H9 (cell line): ENCODE measurements around the gene TMEM39B. TPM values are rescaled to one million over a fixed set of nuclear protein-coding genes. Genes with fewer than 3 reads are reported as not detected.
A peak's percentile ranks its signal among the peaks of the same experiment; 100 is the strongest.
"Not testable (repeated sequence)": the region's sequence is repeated elsewhere in the genome, so short reads cannot be mapped to it uniquely, and the experiment has no call there.

ENCODE experiments used
- DNase-seq: peaks from one replicate; pipeline ENCODE4 v3.0.0-alpha.2; 2017
- H2AFZ ChIP-seq: one replicate; pipeline ENCODE4 v1.6.1; 2013; ENCODE audit warnings: mild to moderate bottlenecking, low read length, control low read depth, moderate library complexity
- H2AK5ac ChIP-seq: 2 replicates; pipeline ENCODE4 v1.6.1; 2013; ENCODE audit warnings: low read length, control low read depth, mixed read lengths; ENCODE audit not compliant: insufficient read length
- H2BK120ac ChIP-seq: one replicate; pipeline ENCODE4 v1.6.1; 2013; ENCODE audit warnings: low read depth, mild to moderate bottlenecking, low read length, control low read depth, inconsistent platforms; ENCODE audit not compliant: poor library complexity, severe bottlenecking
- H2BK12ac ChIP-seq: 2 replicates; pipeline ENCODE4 v1.6.1; 2013; ENCODE audit warnings: low read length, control low read depth, mixed read lengths, low read depth; ENCODE audit not compliant: insufficient read length
- H2BK15ac ChIP-seq: 2 replicates; pipeline ENCODE4 v1.6.1; 2013; ENCODE audit warnings: low read depth, low read length, control low read depth
- H2BK20ac ChIP-seq: one replicate; pipeline ENCODE4 v1.6.1; 2013; ENCODE audit warnings: low read depth, mild to moderate bottlenecking, low read length, control low read depth, inconsistent platforms; ENCODE audit not compliant: poor library complexity, severe bottlenecking
- H2BK5ac ChIP-seq: 2 replicates; pipeline ENCODE4 v1.6.1; 2013; ENCODE audit warnings: low read length, control low read depth, mixed read lengths; ENCODE audit not compliant: insufficient read length
- H3K14ac ChIP-seq: 2 replicates; pipeline ENCODE4 v1.6.1; 2013; ENCODE audit warnings: low read length, control low read depth; ENCODE audit not compliant: insufficient read depth
- H3K18ac ChIP-seq: 2 replicates; pipeline ENCODE4 v1.6.1; 2013; ENCODE audit warnings: low read depth, mild to moderate bottlenecking, mixed read lengths, low read length, control low read depth; ENCODE audit not compliant: insufficient read length
- H3K23ac ChIP-seq: 2 replicates; pipeline ENCODE4 v1.6.1; 2013; ENCODE audit warnings: low read length, control low read depth, mixed read lengths, low read depth; ENCODE audit not compliant: insufficient read length
- H3K23me2 ChIP-seq: 2 replicates; pipeline ENCODE4 v1.6.1; 2013; ENCODE audit warnings: low read depth, mild to moderate bottlenecking, mixed read lengths, low read length, control low read depth; ENCODE audit not compliant: insufficient read length, poor library complexity, severe bottlenecking
- H3K27ac ChIP-seq: 2 replicates; pipeline ENCODE4 v1.5.1; 2013; ENCODE audit warnings: low read length, control low read depth, mixed read lengths, low read depth; ENCODE audit not compliant: insufficient read length
- H3K27me3 ChIP-seq: 2 replicates; pipeline ENCODE4 v1.6.1; 2013; ENCODE audit warnings: low read length, control low read depth, inconsistent platforms; ENCODE audit not compliant: insufficient read depth
- H3K4ac ChIP-seq: 2 replicates; pipeline ENCODE4 v1.6.1; 2013; ENCODE audit warnings: low read depth, mild to moderate bottlenecking, control low read depth, inconsistent platforms, low read length, moderate library complexity
- H3K4me1 ChIP-seq: 2 replicates; pipeline ENCODE4 v1.6.1; 2013; ENCODE audit warnings: low read length, control low read depth, inconsistent platforms; ENCODE audit not compliant: insufficient read depth
- H3K4me2 ChIP-seq: 2 replicates; pipeline ENCODE4 v1.6.1; 2013; ENCODE audit warnings: low read length, control low read depth, mixed read lengths; ENCODE audit not compliant: insufficient read length, insufficient read depth
- H3K56ac ChIP-seq: 2 replicates; pipeline ENCODE4 v1.6.1; 2013; ENCODE audit warnings: low read depth, mild to moderate bottlenecking, mixed read lengths, low read length, control low read depth; ENCODE audit not compliant: insufficient read length
- H3K79me1 ChIP-seq: 2 replicates; pipeline ENCODE4 v1.6.1; 2013; ENCODE audit warnings: low read depth, mild to moderate bottlenecking, moderate library complexity, low read length, control low read depth, inconsistent platforms; ENCODE audit not compliant: insufficient read depth, poor library complexity, severe bottlenecking
- H3K79me2 ChIP-seq: 2 replicates; pipeline ENCODE4 v1.6.1; 2013; ENCODE audit warnings: low read length, control low read depth, inconsistent platforms; ENCODE audit not compliant: insufficient read depth
- H3K9ac ChIP-seq: 2 replicates; pipeline ENCODE4 v1.6.1; 2013; ENCODE audit warnings: low read length, control low read depth, mixed read lengths; ENCODE audit not compliant: insufficient read length; ENCODE audit errors: extremely low read depth
- H3K9me3 ChIP-seq: one replicate; pipeline ENCODE4 v1.6.1; 2013; ENCODE audit warnings: low read depth, low read length, inconsistent platforms; ENCODE audit not compliant: control insufficient read depth
- H3T11ph ChIP-seq: one replicate; pipeline ENCODE4 v1.6.1; 2013; ENCODE audit warnings: mild to moderate bottlenecking, low read length, control low read depth, inconsistent platforms
- H4K20me1 ChIP-seq: one replicate; pipeline ENCODE4 v1.6.1; 2013; ENCODE audit not compliant: control insufficient read depth, insufficient read length, insufficient read depth
- H4K5ac ChIP-seq: 2 replicates; pipeline ENCODE4 v1.6.1; 2013; ENCODE audit warnings: low read depth, mild to moderate bottlenecking, mixed read lengths, low read length, control low read depth; ENCODE audit not compliant: insufficient read length
- H4K8ac ChIP-seq: replicated peaks from 2 replicates; pipeline ENCODE4 v1.6.1; 2013; ENCODE audit warnings: low read length, control low read depth, mixed read lengths, low read depth; ENCODE audit not compliant: insufficient read length
- H4K91ac ChIP-seq: 2 replicates; pipeline ENCODE4 v1.6.1; 2013; ENCODE audit warnings: low read depth, mild to moderate bottlenecking, moderate library complexity, mixed read lengths, low read length, control low read depth; ENCODE audit not compliant: insufficient read length
- H3K27ac Mint-ChIP-seq, 3 experiments: 2 replicates in 2 of 3; 3 replicates in 1 of 3; pipeline ENCODE4 v1.8.0; 2020 to 2021; ENCODE audit warnings: mixed read lengths in 3 of 3, mild to moderate bottlenecking in 1 of 3, moderate library complexity in 1 of 3
- H3K27me3 Mint-ChIP-seq: 2 replicates; pipeline ENCODE4 v1.8.0; 2021; ENCODE audit warnings: low read depth, mild to moderate bottlenecking, moderate library complexity, mixed read lengths
- H3K36me3 Mint-ChIP-seq, 3 experiments: 2 replicates in 2 of 3; 3 replicates in 1 of 3; pipeline ENCODE4 v1.8.0; 2020 to 2021; ENCODE audit warnings: low read depth in 3 of 3, mixed read lengths in 3 of 3; ENCODE audit not compliant: insufficient read depth in 1 of 3
- H3K4me1 Mint-ChIP-seq, 2 experiments: 2 replicates each; pipeline ENCODE4 v1.8.0; 2020; ENCODE audit warnings: mixed read lengths in 2 of 2
- H3K4me3 Mint-ChIP-seq, 2 experiments: 2 replicates in 1 of 2; 3 replicates in 1 of 2; pipeline ENCODE4 v1.8.0; 2020 to 2021; ENCODE audit warnings: mild to moderate bottlenecking in 2 of 2, mixed read lengths in 2 of 2, moderate library complexity in 1 of 2
- H3K9me3 Mint-ChIP-seq, 2 experiments: 2 replicates in 1 of 2; 3 replicates in 1 of 2; pipeline ENCODE4 v1.8.0; 2020; ENCODE audit warnings: mild to moderate bottlenecking in 2 of 2, mixed read lengths in 2 of 2, moderate library complexity in 1 of 2
- WGBS: extraction: QIAGEN DNeasy Blood & Tissue Kit; methylation state at CpG from one replicate; pipeline ENCODE4 v1.1.7; 2013; ENCODE audit warnings: missing lambda C conversion rate, low lambda C conversion rate, mixed read lengths; ENCODE audit not compliant: insufficient read length; ENCODE audit errors: extremely low coverage; 5-methylcytosine and 5-hydroxymethylcytosine counted together
- total RNA-seq: library from RNA; stranded (reverse); gene quantifications from 2 replicates; pipeline ENCODE4 v1.2.1, GENCODE V29; 2021
- TF ChIP-seq, protein P1 (sequence below): fragments of 200-600 bp; sonication (generic); conservative IDR thresholded peaks from 3 replicates; pipeline ENCODE4 v1.8.0; 2021; ENCODE audit warnings: antibody characterized with exemption, mild to moderate bottlenecking

TMEM39B gene
- total RNA-seq, 1 experiment from 2014 or later: 27.4 TPM

GRCh38 chr1:32142446-32143301 lies 69.9 kb downstream of the TMEM39B start:
- TF ChIP-seq, protein P1, sequence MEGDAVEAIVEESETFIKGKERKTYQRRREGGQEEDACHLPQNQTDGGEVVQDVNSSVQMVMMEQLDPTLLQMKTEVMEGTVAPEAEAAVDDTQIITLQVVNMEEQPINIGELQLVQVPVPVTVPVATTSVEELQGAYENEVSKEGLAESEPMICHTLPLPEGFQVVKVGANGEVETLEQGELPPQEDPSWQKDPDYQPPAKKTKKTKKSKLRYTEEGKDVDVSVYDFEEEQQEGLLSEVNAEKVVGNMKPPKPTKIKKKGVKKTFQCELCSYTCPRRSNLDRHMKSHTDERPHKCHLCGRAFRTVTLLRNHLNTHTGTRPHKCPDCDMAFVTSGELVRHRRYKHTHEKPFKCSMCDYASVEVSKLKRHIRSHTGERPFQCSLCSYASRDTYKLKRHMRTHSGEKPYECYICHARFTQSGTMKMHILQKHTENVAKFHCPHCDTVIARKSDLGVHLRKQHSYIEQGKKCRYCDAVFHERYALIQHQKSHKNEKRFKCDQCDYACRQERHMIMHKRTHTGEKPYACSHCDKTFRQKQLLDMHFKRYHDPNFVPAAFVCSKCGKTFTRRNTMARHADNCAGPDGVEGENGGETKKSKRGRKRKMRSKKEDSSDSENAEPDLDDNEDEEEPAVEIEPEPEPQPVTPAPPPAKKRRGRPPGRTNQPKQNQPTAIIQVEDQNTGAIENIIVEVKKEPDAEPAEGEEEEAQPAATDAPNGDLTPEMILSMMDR: no peak
- Histone ChIP-seq H4K20me1 (no peaks in the 10 kb centered on the region), H4K5ac (no peak overlapping the region), H2BK5ac (no peak overlapping the region), H2BK20ac (no peak overlapping the region), H2AFZ (no peak overlapping the region), H3K4ac (no peak overlapping the region), H3K79me1 (peaks cover 10% of the 10 kb centered on the region), H2BK12ac (no peak overlapping the region), H2AK5ac (no peak overlapping the region), H3K18ac (no peak overlapping the region), H4K8ac (no peak overlapping the region), H3K23me2 (no peaks in the 10 kb centered on the region), H2BK15ac (no peak overlapping the region), H3K23ac (no peak overlapping the region), H3K27ac (no peak overlapping the region), H3K9me3 (no peaks in the 10 kb centered on the region), H3K4me2 (no peak overlapping the region), H3K27me3 (no peaks in the 10 kb centered on the region), H3K9ac (no peak overlapping the region), H3T11ph (no peak overlapping the region), H4K91ac (no peak overlapping the region), H3K4me1 (no peaks in the 10 kb centered on the region), H3K56ac (no peak overlapping the region), H2BK120ac (no peak overlapping the region), H3K79me2 (peaks cover 3% of the 10 kb centered on the region; the same call in 1 of the 2 replicates), H3K14ac (no peak overlapping the region)
- H3K27ac Mint-ChIP-seq: peak overlapping the region in 2 of 3 experiments; percentile 86 to 96; a peak in 3 of 7 replicates
- no peak for DNase-seq
- peaks cover 0 to 4% of the 10 kb centered on the region in 2 experiments; a peak in 2 of 4 replicates for H3K4me1 Mint-ChIP-seq
- H3K4me3 Mint-ChIP-seq: no peak overlapping the region
- H3K9me3 Mint-ChIP-seq: no peaks in the 10 kb centered on the region
- peaks cover 0 to 2% (median 0%) of the 10 kb centered on the region in 3 experiments; a peak in 2 of 7 replicates for H3K36me3 Mint-ChIP-seq
- H3K27me3 Mint-ChIP-seq: no peaks in the 10 kb centered on the region
- WGBS: no CpG with 5 or more reads among the region's 6 CpGs

DNA sequence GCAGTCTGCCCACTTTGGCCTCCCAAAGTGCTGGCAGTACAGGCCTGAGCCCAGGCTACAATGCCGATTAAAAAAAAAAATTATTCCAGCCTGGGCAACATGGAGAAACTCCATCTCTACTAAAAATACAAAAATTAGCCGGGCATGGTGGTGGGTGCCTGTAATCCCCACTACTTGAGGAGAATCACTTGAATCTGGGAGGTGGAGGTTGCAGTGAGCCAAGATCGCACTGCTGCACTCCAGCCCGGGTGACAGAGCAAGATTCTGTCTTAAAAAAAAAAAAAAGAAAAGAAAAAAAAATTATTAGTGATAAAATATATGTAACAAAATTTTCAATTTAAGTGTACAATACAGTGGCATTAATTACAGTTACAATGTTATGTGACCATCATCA lies 70.6 kb downstream of the TMEM39B start:
- H3K18ac ChIP-seq, H4K5ac ChIP-seq, H2BK20ac ChIP-seq, H3K9me3 Mint-ChIP-seq, H2AK5ac ChIP-seq, H4K20me1 ChIP-seq, H3K14ac ChIP-seq, H3K9me3 ChIP-seq, H2BK12ac ChIP-seq, H3K27me3 Mint-ChIP-seq, H3T11ph ChIP-seq, DNase-seq, H2BK15ac ChIP-seq, H3K36me3 Mint-ChIP-seq, H2AFZ ChIP-seq, H4K91ac ChIP-seq, H3K4me1 Mint-ChIP-seq, H3K4ac ChIP-seq, H3K4me1 ChIP-seq, H3K27me3 ChIP-seq, H3K23ac ChIP-seq, H3K79me2 ChIP-seq, H3K4me2 ChIP-seq, H3K27ac ChIP-seq, H3K56ac ChIP-seq, H2BK5ac ChIP-seq, H3K4me3 Mint-ChIP-seq, H2BK120ac ChIP-seq, H3K23me2 ChIP-seq, H4K8ac ChIP-seq, H3K9ac ChIP-seq: not testable (repeated sequence)
- peak overlapping the region in 1 of 3 experiments; percentile 16; a peak in 1 of 7 replicates for H3K27ac Mint-ChIP-seq
- peaks cover 10% of the 10 kb centered on the region for H3K79me1 ChIP-seq
- no CpG with 5 or more reads among the region's 4 CpGs for WGBS
